ENCODE measurements around the gene DGKD.

DNA sequence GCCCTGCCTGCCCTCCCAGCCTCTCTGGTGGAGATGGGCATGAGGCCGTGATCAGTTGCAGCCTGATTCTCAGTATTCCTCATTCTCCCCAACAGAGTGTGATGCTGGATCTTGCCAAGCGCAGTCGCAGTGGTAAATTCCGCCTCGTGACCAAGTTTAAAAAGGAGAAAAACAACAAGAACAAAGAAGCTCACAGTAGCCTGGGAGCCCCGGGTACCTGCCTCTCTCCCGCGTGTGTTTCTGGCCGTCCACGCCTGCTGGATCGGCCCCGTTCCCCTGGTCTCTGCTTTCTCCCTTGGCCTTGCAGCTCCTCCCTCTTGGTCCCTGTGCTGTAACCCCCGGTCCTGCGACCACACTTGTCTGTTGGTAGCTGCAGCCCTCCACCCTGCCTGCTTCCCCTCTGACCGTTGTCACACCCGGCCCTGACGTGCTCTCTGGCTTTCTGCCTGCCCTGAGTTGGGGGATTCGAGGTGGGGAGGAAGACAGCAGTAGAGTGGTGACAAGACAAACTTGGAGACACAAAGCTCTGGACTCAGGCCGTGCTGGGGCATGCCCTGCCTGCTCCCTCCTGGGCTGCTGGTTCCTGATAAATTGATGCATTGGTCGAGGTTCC is 112.8 kb downstream of the DGKD start:
- TF ChIP-seq ZNF174 (CRISPR knock-in tag; IDR thresholded peaks at IDR 0.05) = no peak
- TF ChIP-seq POU5F1 (IDR thresholded peaks at IDR 0.05; ENCODE audit: borderline replicate concordance, low read depth, low read length, partially characterized antibody) = no peak
- no peak for TF ChIP-seq SIN3B (IDR thresholded peaks at IDR 0.05; ENCODE audit: low read depth)
- TF ChIP-seq, protein P1, sequence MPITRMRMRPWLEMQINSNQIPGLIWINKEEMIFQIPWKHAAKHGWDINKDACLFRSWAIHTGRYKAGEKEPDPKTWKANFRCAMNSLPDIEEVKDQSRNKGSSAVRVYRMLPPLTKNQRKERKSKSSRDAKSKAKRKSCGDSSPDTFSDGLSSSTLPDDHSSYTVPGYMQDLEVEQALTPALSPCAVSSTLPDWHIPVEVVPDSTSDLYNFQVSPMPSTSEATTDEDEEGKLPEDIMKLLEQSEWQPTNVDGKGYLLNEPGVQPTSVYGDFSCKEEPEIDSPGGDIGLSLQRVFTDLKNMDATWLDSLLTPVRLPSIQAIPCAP (CRISPR knock-in tag; IDR thresholded peaks at IDR 0.05; ENCODE audit: borderline replicate concordance) = no peak
- TF ChIP-seq, protein P2, sequence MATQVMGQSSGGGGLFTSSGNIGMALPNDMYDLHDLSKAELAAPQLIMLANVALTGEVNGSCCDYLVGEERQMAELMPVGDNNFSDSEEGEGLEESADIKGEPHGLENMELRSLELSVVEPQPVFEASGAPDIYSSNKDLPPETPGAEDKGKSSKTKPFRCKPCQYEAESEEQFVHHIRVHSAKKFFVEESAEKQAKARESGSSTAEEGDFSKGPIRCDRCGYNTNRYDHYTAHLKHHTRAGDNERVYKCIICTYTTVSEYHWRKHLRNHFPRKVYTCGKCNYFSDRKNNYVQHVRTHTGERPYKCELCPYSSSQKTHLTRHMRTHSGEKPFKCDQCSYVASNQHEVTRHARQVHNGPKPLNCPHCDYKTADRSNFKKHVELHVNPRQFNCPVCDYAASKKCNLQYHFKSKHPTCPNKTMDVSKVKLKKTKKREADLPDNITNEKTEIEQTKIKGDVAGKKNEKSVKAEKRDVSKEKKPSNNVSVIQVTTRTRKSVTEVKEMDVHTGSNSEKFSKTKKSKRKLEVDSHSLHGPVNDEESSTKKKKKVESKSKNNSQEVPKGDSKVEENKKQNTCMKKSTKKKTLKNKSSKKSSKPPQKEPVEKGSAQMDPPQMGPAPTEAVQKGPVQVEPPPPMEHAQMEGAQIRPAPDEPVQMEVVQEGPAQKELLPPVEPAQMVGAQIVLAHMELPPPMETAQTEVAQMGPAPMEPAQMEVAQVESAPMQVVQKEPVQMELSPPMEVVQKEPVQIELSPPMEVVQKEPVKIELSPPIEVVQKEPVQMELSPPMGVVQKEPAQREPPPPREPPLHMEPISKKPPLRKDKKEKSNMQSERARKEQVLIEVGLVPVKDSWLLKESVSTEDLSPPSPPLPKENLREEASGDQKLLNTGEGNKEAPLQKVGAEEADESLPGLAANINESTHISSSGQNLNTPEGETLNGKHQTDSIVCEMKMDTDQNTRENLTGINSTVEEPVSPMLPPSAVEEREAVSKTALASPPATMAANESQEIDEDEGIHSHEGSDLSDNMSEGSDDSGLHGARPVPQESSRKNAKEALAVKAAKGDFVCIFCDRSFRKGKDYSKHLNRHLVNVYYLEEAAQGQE (IDR thresholded peaks at IDR 0.05; ENCODE audit: borderline replicate concordance) = no peak
- TF ChIP-seq, protein P2 (CRISPR knock-in tag; IDR thresholded peaks at IDR 0.05; ENCODE audit: low read depth) = no peak
- TF ChIP-seq, protein P3, sequence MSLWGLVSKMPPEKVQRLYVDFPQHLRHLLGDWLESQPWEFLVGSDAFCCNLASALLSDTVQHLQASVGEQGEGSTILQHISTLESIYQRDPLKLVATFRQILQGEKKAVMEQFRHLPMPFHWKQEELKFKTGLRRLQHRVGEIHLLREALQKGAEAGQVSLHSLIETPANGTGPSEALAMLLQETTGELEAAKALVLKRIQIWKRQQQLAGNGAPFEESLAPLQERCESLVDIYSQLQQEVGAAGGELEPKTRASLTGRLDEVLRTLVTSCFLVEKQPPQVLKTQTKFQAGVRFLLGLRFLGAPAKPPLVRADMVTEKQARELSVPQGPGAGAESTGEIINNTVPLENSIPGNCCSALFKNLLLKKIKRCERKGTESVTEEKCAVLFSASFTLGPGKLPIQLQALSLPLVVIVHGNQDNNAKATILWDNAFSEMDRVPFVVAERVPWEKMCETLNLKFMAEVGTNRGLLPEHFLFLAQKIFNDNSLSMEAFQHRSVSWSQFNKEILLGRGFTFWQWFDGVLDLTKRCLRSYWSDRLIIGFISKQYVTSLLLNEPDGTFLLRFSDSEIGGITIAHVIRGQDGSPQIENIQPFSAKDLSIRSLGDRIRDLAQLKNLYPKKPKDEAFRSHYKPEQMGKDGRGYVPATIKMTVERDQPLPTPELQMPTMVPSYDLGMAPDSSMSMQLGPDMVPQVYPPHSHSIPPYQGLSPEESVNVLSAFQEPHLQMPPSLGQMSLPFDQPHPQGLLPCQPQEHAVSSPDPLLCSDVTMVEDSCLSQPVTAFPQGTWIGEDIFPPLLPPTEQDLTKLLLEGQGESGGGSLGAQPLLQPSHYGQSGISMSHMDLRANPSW (CRISPR knock-in tag; IDR thresholded peaks at IDR 0.05) = no peak
- no peak for TF ChIP-seq CBFA2T3 (IDR thresholded peaks at IDR 0.05)
- TF ChIP-seq, protein P4, sequence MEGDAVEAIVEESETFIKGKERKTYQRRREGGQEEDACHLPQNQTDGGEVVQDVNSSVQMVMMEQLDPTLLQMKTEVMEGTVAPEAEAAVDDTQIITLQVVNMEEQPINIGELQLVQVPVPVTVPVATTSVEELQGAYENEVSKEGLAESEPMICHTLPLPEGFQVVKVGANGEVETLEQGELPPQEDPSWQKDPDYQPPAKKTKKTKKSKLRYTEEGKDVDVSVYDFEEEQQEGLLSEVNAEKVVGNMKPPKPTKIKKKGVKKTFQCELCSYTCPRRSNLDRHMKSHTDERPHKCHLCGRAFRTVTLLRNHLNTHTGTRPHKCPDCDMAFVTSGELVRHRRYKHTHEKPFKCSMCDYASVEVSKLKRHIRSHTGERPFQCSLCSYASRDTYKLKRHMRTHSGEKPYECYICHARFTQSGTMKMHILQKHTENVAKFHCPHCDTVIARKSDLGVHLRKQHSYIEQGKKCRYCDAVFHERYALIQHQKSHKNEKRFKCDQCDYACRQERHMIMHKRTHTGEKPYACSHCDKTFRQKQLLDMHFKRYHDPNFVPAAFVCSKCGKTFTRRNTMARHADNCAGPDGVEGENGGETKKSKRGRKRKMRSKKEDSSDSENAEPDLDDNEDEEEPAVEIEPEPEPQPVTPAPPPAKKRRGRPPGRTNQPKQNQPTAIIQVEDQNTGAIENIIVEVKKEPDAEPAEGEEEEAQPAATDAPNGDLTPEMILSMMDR (IDR thresholded peaks at IDR 0.05 in 2 of 3, conservative IDR thresholded peaks at IDR 0.05 in 1 of 3; ENCODE audit: insufficient read depth in 2 of 3, low read depth in 1 of 3, low read length in 3 of 3) = no peak
